Keratinocyte (primary cell): Measurements from ENCODE around the gene U2SURP. TPM values are rescaled to one million over a fixed set of nuclear protein-coding genes. Genes with fewer than 3 reads are reported as not detected.

Source experiments
- DNase-seq: peaks from one replicate; pipeline ENCODE4 v3.0.0-alpha.2; 2011; ENCODE audit warnings: low read depth, missing footprints, low spot score
- FAIRE-seq: peaks from 2 replicates; lab custom pipeline; 2011; peaks lifted over from hg19 to GRCh38; lab: Jason Lieb, UNC
- H2AFZ ChIP-seq: 2 replicates; pipeline ENCODE4 v1.6.0; 2012; ENCODE audit warnings: low read length, control low read depth, inconsistent platforms; ENCODE audit not compliant: control insufficient read depth
- H3K27ac ChIP-seq: 2 replicates; pipeline ENCODE4 v1.5.1; 2011; ENCODE audit warnings: low read length; ENCODE audit not compliant: control insufficient read depth, insufficient read depth
- H3K27me3 ChIP-seq: 3 replicates; pipeline ENCODE4 v1.6.0; 2011; ENCODE audit warnings: low read length; ENCODE audit not compliant: control insufficient read depth, insufficient read depth; ENCODE audit errors: extremely low read depth
- H3K36me3 ChIP-seq, 2 experiments: 2 replicates in 1 of 2; 3 replicates in 1 of 2; pipeline ENCODE4 v1.5.1; 2011; ENCODE audit warnings: low read length in 2 of 2, mild to moderate bottlenecking in 1 of 2; ENCODE audit not compliant: control insufficient read depth in 2 of 2, insufficient read depth in 2 of 2; ENCODE audit errors: extremely low read depth in 1 of 2
- H3K4me1 ChIP-seq: 3 replicates; pipeline ENCODE4 v1.5.1; 2011; ENCODE audit warnings: low read length; ENCODE audit not compliant: control insufficient read depth, insufficient read depth; ENCODE audit errors: extremely low read depth
- H3K4me2 ChIP-seq: 3 replicates; pipeline ENCODE4 v1.6.0; 2011; ENCODE audit warnings: low read depth, low read length; ENCODE audit not compliant: control insufficient read depth, insufficient read depth; ENCODE audit errors: extremely low read depth
- H3K4me3 ChIP-seq, 3 experiments: fragments of 200-600 bp in 1 of 3; sonication (generic) in 1 of 3; 2 replicates in 2 of 3; 3 replicates in 1 of 3; pipeline ENCODE4 v1.5.1; 2011 to 2016; ENCODE audit warnings: low read length in 3 of 3, mild to moderate bottlenecking in 3 of 3, control low read depth in 2 of 3, inconsistent platforms in 1 of 3, low read depth in 1 of 3, mixed read lengths in 1 of 3, mixed run types in 1 of 3, moderate library complexity in 1 of 3; ENCODE audit not compliant: control insufficient read depth in 2 of 3, insufficient read depth in 2 of 3; ENCODE audit errors: extremely low read depth in 1 of 3
- H3K79me2 ChIP-seq: 2 replicates; pipeline ENCODE4 v1.6.0; 2012; ENCODE audit warnings: low read length; ENCODE audit not compliant: control insufficient read depth, insufficient read depth
- H3K9ac ChIP-seq: 3 replicates; pipeline ENCODE4 v1.6.0; 2011; ENCODE audit warnings: low read length; ENCODE audit not compliant: control insufficient read depth, insufficient read depth; ENCODE audit errors: extremely low read depth
- H3K9me1 ChIP-seq: 3 replicates; pipeline ENCODE4 v1.6.0; 2011; ENCODE audit warnings: low read length; ENCODE audit not compliant: control insufficient read depth, insufficient read depth; ENCODE audit errors: extremely low read depth
- H3K9me3 ChIP-seq: 2 replicates; pipeline ENCODE4 v1.5.1; 2012; ENCODE audit warnings: low read depth, low read length; ENCODE audit not compliant: control insufficient read depth
- H4K20me1 ChIP-seq: 3 replicates; pipeline ENCODE4 v1.6.0; 2011; ENCODE audit warnings: low read length; ENCODE audit not compliant: control insufficient read depth, insufficient read depth; ENCODE audit errors: extremely low read depth
- CTCF ChIP-seq, 3 experiments: IDR thresholded peaks in 1 of 3; conservative IDR thresholded peaks in 1 of 3; optimal IDR thresholded peaks in 1 of 3; 2 replicates in 2 of 3; 3 replicates in 1 of 3; pipeline versions ENCODE3 to v1.5.1; 2011; ENCODE audit warnings: low read length in 3 of 3, mild to moderate bottlenecking in 3 of 3, moderate library complexity in 2 of 3, control low read depth in 1 of 3, inconsistent platforms in 1 of 3; ENCODE audit not compliant: insufficient read depth in 2 of 3; ENCODE audit errors: extremely low read depth in 1 of 3
- EZH2 ChIP-seq: IDR thresholded peaks from one replicate; pipeline ENCODE4 v1.6.1; 2012; ENCODE audit warnings: inconsistent platforms, mild to moderate bottlenecking, low read length, moderate library complexity
- dilution Hi-C: fragments of 300-500 bp; cut with MboI; formaldehyde crosslinking; loops from one replicate; pipeline ENCODE4 v1.7.0; 2020; ENCODE audit warnings: low sequenced_read_pairs; ENCODE audit not compliant: extremely low pct_ligation_motif_present
- polyA plus RNA-seq, 5 experiments: library from polyadenylated mRNA; depleted of rRNA in 3 of 5; stranded (reverse) in 3 of 5; stranded (forward) in 1 of 5; unstranded in 1 of 5; fragments of >200 nt; gene quantifications; 1 replicate in 1 of 5; 2 replicates in 3 of 5; 3 replicates in 1 of 5; pipeline versions ENCODE4 v1.2.1 to v1.2.3, GENCODE V29; 2011 to 2012; ENCODE audit warnings: missing spikeins in 2 of 5, low read depth in 1 of 5, low replicate concordance in 1 of 5

U2SURP gene
- polyA plus RNA-seq, 1 donor (not counting 4 experiments of a cell fraction or from before 2014, with no cell fraction given): 75.9 TPM

GRCh38 chr3:142963516-142964448 lies 37.6 kb upstream of the U2SURP start, which contains the start of gene PAQR9:
TSS of gene PAQR9 (minus strand) at chr3:142963674. CDS start at chr3:142963336, 338 bp downstream.
- dilution Hi-C loops: no loop called here
- no peak for DNase-seq
- Histone ChIP-seq H3K9me3 (no peaks in the 10 kb centered on the region), H3K27ac (no peak within 1 kb of the TSS), H3K9ac (peak within 1 kb of the TSS; percentile 9), H2AFZ (peak within 1 kb of the TSS; percentile 51), H3K79me2 (no peaks in the 10 kb centered on the region), H3K36me3 (no peaks in the 10 kb centered on the region), H3K27me3 (peaks cover 36% of the 10 kb centered on the region), H4K20me1 (no peaks in the 10 kb centered on the region), H3K9me1 (no peaks in the 10 kb centered on the region), H3K4me2 (peak within 1 kb of the TSS; percentile 74), H3K4me1 (peaks cover 7% of the 10 kb centered on the region), H3K4me3 (peak within 1 kb of the TSS; percentile 49 to 68 (median 52))
- FAIRE-seq: no peak
- TF ChIP-seq CTCF (optimal IDR thresholded peaks at IDR 0.05 in 1 of 3, IDR thresholded peaks at IDR 0.05 in 1 of 3, conservative IDR thresholded peaks at IDR 0.05 in 1 of 3; ENCODE audit: extremely low read depth in 1 of 3, insufficient read depth in 2 of 3, low read length in 3 of 3) (no peak), EZH2 (peak; percentile 79)

GRCh38 chr3:142965581-142965980 lies 35.8 kb upstream of the U2SURP start:
- Histone ChIP-seq H3K9me3 (no peaks in the 10 kb centered on the region), H4K20me1 (no peaks in the 10 kb centered on the region), H3K79me2 (no peaks in the 10 kb centered on the region), H3K27ac (no peak overlapping the region), H3K36me3 (no peaks in the 10 kb centered on the region), H3K4me3 (no peak overlapping the region), H3K9ac (no peak overlapping the region), H2AFZ (no peak overlapping the region), H3K9me1 (no peaks in the 10 kb centered on the region), H3K4me1 (peaks cover 2% of the 10 kb centered on the region), H3K4me2 (no peak overlapping the region), H3K27me3 (peaks cover 36% of the 10 kb centered on the region)
- TF ChIP-seq CTCF (optimal IDR thresholded peaks at IDR 0.05 in 1 of 3, IDR thresholded peaks at IDR 0.05 in 1 of 3, conservative IDR thresholded peaks at IDR 0.05 in 1 of 3; ENCODE audit: extremely low read depth in 1 of 3, insufficient read depth in 2 of 3, low read length in 3 of 3) (no peak), EZH2 (no peak)
- no peak for DNase-seq
- dilution Hi-C loops: no loop called here
- FAIRE-seq: no peak
